Lung (tissue), 12 donors: Measurements from ENCODE around the gene EIF4G2. TPM values are rescaled to one million over a fixed set of nuclear protein-coding genes. Genes with fewer than 3 reads are reported as not detected.

Experiments used
- ATAC-seq: fragments of 200-7000 bp; cut with Tn5 transposase; one replicate; pipeline ENCODE4 v1.9.1; 2020; ENCODE audit warnings: moderate number of reproducible peaks; ENCODE audit not compliant: insufficient read depth, low FRiP score
- DNase-seq, 3 donors: peaks; one replicate each; pipeline ENCODE4 v3.0.0-alpha.2; 2013 to 2017
- H3K27ac ChIP-seq, 2 donors: one replicate each; pipeline ENCODE4 v1.5.1; 2013; ENCODE audit warnings: mild to moderate bottlenecking in 2 of 2, moderate library complexity in 2 of 2, control low read depth in 1 of 2, inconsistent platforms in 1 of 2, low read depth in 1 of 2, low read length in 1 of 2
- H3K27me3 ChIP-seq, 3 donors: one replicate each; pipeline ENCODE4 v1.5.1; 2013; ENCODE audit warnings: low read length in 2 of 3; ENCODE audit not compliant: control insufficient read depth in 3 of 3, insufficient read depth in 3 of 3
- H3K36me3 ChIP-seq, 4 donors: one replicate each; pipeline ENCODE4 v1.5.1; 2013; ENCODE audit warnings: low read length in 4 of 4, mild to moderate bottlenecking in 1 of 4, moderate library complexity in 1 of 4; ENCODE audit not compliant: control insufficient read depth in 4 of 4, insufficient read depth in 4 of 4
- H3K4me1 ChIP-seq, 5 donors: one replicate each; pipeline ENCODE4 v1.5.1; 2013; ENCODE audit warnings: low read length in 5 of 5, mild to moderate bottlenecking in 2 of 5, moderate library complexity in 1 of 5; ENCODE audit not compliant: control insufficient read depth in 5 of 5, insufficient read depth in 5 of 5
- H3K4me3 ChIP-seq: one replicate; pipeline ENCODE4 v1.5.1; 2013; ENCODE audit warnings: mild to moderate bottlenecking, control low read depth, moderate library complexity
- H3K9ac ChIP-seq, 2 donors: one replicate each; pipeline ENCODE4 v1.5.1; 2013; ENCODE audit warnings: low read length in 2 of 2, control low read depth in 1 of 2; ENCODE audit not compliant: insufficient read depth in 1 of 2
- H3K9me3 ChIP-seq, 4 donors: one replicate each; pipeline ENCODE4 v1.5.1; 2013; ENCODE audit warnings: low read length in 3 of 4, mild to moderate bottlenecking in 1 of 4, moderate library complexity in 1 of 4; ENCODE audit not compliant: control insufficient read depth in 4 of 4, insufficient read depth in 3 of 4
- WGBS, 2 donors: extraction: QIAGEN DNeasy Blood & Tissue Kit; methylation state at CpG; one replicate each; pipeline ENCODE4 v1.1.7; 2013; 5-methylcytosine and 5-hydroxymethylcytosine counted together
- polyA plus RNA-seq, 2 donors: library from polyadenylated mRNA; stranded (reverse); fragments of 200-250 nt; gene quantifications; one replicate each; pipeline ENCODE4 v1.2.1, GENCODE V29; 2013
- total RNA-seq, 2 donors: library from RNA; depleted of rRNA in 1 of 2; stranded (reverse); fragments of >200 nt in 1 of 2; gene quantifications; one replicate each; pipeline ENCODE4 v1.2.1, GENCODE V29; 2014 to 2021
- TF ChIP-seq, protein P1 (sequence below): IDR thresholded peaks from 2 replicates; pipeline ENCODE4 v1.5.1; 2012; ENCODE audit warnings: mild to moderate bottlenecking; ENCODE audit errors: control extremely low read depth, extremely low read depth
- donor health status: control.
- donor health status: control.
- donor health status: Bipolar disorder and iron deficiency.
- donor health status: healthy.
- donor health status: DM: yes; HTN: yes; CAD: no.

The EIF4G2 gene
- total and polyA plus RNA-seq, 4 donors, result 189 to 932 (median 538) TPM

DNA sequence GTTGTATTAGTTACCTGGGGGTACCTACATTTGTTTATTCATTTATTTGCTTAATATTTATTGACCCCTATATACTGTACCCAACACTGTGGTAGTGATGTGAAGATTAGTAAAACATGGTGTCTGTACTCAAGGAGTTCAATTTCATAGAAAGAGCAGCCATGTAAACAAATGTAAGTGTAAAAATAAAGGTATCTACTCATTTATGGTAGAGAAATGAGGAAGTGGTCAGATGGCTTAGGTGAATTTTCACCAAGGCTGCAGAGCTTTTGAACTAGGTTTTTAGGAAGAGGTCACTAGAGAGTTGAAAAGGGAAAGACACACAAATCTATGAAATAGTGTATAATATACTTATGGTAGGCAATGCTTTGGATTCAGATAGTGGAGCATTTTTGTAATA, 46.5 kb downstream of the EIF4G2 start:
- DNase-seq (no peak), ATAC-seq (no peak)
- H3K9me3 ChIP-seq, result no peaks in the 10 kb centered on the region
- peaks cover 28 to 55% (median 39%) of the 10 kb centered on the region in 4 donors for H3K36me3 ChIP-seq
- H3K27me3 ChIP-seq, result no peaks in the 10 kb centered on the region
- H3K27ac ChIP-seq, result no peak overlapping the region
- TF ChIP-seq, protein P1, sequence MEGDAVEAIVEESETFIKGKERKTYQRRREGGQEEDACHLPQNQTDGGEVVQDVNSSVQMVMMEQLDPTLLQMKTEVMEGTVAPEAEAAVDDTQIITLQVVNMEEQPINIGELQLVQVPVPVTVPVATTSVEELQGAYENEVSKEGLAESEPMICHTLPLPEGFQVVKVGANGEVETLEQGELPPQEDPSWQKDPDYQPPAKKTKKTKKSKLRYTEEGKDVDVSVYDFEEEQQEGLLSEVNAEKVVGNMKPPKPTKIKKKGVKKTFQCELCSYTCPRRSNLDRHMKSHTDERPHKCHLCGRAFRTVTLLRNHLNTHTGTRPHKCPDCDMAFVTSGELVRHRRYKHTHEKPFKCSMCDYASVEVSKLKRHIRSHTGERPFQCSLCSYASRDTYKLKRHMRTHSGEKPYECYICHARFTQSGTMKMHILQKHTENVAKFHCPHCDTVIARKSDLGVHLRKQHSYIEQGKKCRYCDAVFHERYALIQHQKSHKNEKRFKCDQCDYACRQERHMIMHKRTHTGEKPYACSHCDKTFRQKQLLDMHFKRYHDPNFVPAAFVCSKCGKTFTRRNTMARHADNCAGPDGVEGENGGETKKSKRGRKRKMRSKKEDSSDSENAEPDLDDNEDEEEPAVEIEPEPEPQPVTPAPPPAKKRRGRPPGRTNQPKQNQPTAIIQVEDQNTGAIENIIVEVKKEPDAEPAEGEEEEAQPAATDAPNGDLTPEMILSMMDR, result no peak
- no peak overlapping the region for H3K9ac ChIP-seq
- H3K4me3 ChIP-seq, result no peak overlapping the region
- peaks cover 0 to 4% (median 0%) of the 10 kb centered on the region in 5 donors for H3K4me1 ChIP-seq

DNA sequence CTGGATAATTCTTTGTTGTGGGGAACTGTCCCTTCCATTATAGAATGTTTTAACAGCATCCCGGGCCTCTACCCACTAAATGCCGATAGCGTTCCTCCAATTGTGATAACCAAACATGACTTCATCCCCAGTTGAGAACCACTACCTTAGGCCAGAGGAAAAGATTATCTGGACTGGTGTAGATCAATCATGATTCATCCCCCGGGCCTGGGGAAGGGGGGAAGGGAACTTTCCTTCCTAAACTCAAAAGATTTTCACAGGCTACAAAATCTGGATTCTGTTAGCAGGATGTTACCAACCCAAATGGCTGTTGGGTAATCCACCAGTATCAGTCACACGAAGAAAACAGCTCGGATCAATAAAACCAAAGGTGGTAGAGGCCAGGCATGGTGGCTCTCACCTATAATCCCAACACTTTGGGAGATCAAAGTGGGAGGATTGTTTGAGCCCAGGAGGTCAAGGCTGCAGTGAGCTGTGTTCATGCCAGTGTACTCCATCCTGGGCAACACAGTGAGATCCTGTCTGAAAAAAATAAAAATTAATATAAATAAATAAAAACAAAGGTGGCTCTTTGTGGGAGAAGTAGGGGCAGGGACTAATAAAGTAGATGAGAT, 47.5 kb downstream of the EIF4G2 start:
- 95 to 99% methylated on average over 6 of the region's 6 CpGs for WGBS, 2 donors
- no peak for DNase-seq
- Histone ChIP-seq H3K4me3 (no peak overlapping the region), H3K4me1 (peaks cover 0 to 4% (median 0%) of the 10 kb centered on the region in 5 donors), H3K9me3 (no peaks in the 10 kb centered on the region), H3K9ac (no peak overlapping the region), H3K27ac (no peak overlapping the region), H3K36me3 (peaks cover 31 to 57% (median 40%) of the 10 kb centered on the region in 4 donors), H3K27me3 (no peaks in the 10 kb centered on the region)
- ATAC-seq, result no peak
- TF ChIP-seq, protein P1, result no peak

DNA sequence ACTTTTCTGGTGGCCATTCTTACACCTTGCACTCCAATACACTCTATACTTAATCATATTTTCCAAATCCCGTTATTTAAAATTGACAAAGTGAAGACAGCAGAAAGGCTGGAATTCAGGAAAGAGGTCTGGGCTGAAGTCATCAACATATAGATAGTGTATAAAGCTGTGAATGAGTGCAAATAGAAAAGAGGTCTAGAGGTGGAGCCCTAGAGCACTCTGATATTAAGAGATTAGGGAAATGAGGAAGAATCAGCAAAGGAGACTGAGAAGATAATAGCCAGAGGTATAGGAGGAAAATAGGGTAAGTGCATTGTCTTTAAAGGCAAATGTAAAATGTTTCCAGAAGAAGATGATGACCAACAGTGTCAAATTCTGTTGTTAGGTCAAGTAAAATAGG, 49.8 kb downstream of the EIF4G2 start:
- Histone ChIP-seq H3K27me3 (no peaks in the 10 kb centered on the region), H3K27ac (no peak overlapping the region), H3K36me3 (peaks cover 21 to 54% (median 33%) of the 10 kb centered on the region in 4 donors), H3K4me3 (no peak overlapping the region), H3K4me1 (no peaks in the 10 kb centered on the region), H3K9me3 (no peaks in the 10 kb centered on the region), H3K9ac (no peak overlapping the region)
- ATAC-seq, result no peak
- 89 to 95% methylated on average over 1 of the region's 1 CpG for WGBS, 2 donors
- DNase-seq, result no peak
- TF ChIP-seq, protein P1, result no peak

DNA sequence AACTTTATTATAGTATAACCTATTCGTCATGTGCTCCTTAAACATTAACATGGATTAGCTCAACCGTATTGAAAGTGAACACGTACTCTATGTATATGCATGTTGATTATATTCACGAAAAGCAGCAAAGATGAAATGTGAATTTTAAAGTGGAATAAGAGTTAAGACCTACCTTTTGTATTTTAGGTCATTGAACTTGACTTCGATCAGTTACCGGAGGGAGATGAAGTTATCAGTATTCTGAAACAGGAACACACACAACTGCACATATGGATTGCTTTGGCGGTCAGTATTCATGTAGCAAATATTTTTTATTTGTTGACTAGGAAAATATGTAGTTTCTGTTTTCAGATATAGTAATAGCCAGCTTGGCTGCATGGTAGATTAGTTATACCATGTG, 56.2 kb downstream of the EIF4G2 start:
- H3K4me3 ChIP-seq, result no peak overlapping the region
- H3K9me3 ChIP-seq, result no peaks in the 10 kb centered on the region
- peaks cover 6 to 29% (median 11%) of the 10 kb centered on the region in 4 donors for H3K36me3 ChIP-seq
- TF ChIP-seq, protein P1, result no peak
- 89 to 90% methylated on average over 7 of the region's 7 CpGs for WGBS, 2 donors
- no peak overlapping the region for H3K27ac ChIP-seq
- DNase-seq (no peak), ATAC-seq (no peak)
- H3K4me1 ChIP-seq, result peaks cover 0 to 11% (median 7%) of the 10 kb centered on the region in 5 donors
- H3K27me3 ChIP-seq, result no peaks in the 10 kb centered on the region
- H3K9ac ChIP-seq, result peak overlapping the region in 1 of 2 donors; percentile 88
